HL-60 (cell line): ENCODE data around the gene TNFSF10.

Experiments
- CTCF ChIP-seq: IDR thresholded peaks from one replicate; pipeline ENCODE4 v1.5.1; 2011; ENCODE audit warnings: low read length, control low read depth, inconsistent platforms; ENCODE audit not compliant: insufficient read depth
- GABPA ChIP-seq: IDR thresholded peaks from 2 replicates; pipeline ENCODE4 v1.6.1; 2012; ENCODE audit warnings: low read depth
- POLR2AphosphoS5 ChIP-seq: IDR thresholded peaks from 2 replicates; pipeline ENCODE4 v1.6.1; 2012; ENCODE audit warnings: low read depth
- REST ChIP-seq: IDR thresholded peaks from 2 replicates; pipeline ENCODE4 v1.6.1; 2012; ENCODE audit warnings: low read depth; ENCODE audit not compliant: insufficient replicate concordance

- TF ChIP-seq CTCF: no peak
- TF ChIP-seq POLR2AphosphoS5: no peak
- TF ChIP-seq GABPA: no peak
- TF ChIP-seq REST: no peak
These were observed 7.9 kb downstream of the TNFSF10 start for GRCh38 chr3:172515130-172515918.
